Psoas muscle (tissue), 8 donors: Measurements from ENCODE around the gene PRSS33. TPM values are rescaled to one million over a fixed set of nuclear protein-coding genes. Genes with fewer than 3 reads are reported as not detected.

Experiments
- ATAC-seq, 4 donors: fragments of 200-7000 bp; cut with Tn5 transposase; one replicate each; pipeline ENCODE4 v1.9.1; 2020; ENCODE audit warnings: moderate library complexity in 3 of 4, mild to moderate bottlenecking in 2 of 4
- DNase-seq, 2 donors: peaks; one replicate each; pipeline ENCODE4 v3.0.0-alpha.2; 2020
- H3K27ac ChIP-seq: fragments of 200-600 bp; one replicate; pipeline ENCODE4 v1.8.0; 2022
- H3K27me3 ChIP-seq, 3 donors: fragments of 200-600 bp in 1 of 3; one replicate each; pipeline versions ENCODE4 v1.6.1 to v1.8.0; 2013 to 2022; ENCODE audit warnings: low read length in 2 of 3, mild to moderate bottlenecking in 2 of 3, moderate library complexity in 1 of 3; ENCODE audit not compliant: insufficient read depth in 3 of 3
- H3K36me3 ChIP-seq, 2 donors: fragments of 200-600 bp in 1 of 2; one replicate each; pipeline versions ENCODE4 v1.6.1 to v1.8.0; 2013 to 2022; ENCODE audit warnings: low read depth in 1 of 2, mild to moderate bottlenecking in 1 of 2, moderate library complexity in 1 of 2; ENCODE audit not compliant: insufficient read depth in 1 of 2
- H3K4me1 ChIP-seq: fragments of 200-600 bp; one replicate; pipeline ENCODE4 v1.8.0; 2022
- H3K4me3 ChIP-seq: fragments of 200-600 bp; one replicate; pipeline ENCODE4 v1.8.0; 2022; ENCODE audit warnings: mild to moderate bottlenecking
- H3K9me3 ChIP-seq: fragments of 200-600 bp; one replicate; pipeline ENCODE4 v1.8.0; 2022
- WGBS, 3 donors: extraction: QIAGEN DNeasy Blood & Tissue Kit; methylation state at CpG; one replicate each; pipeline versions ENCODE4 v1.1.6 to v1.1.7; 2013; 5-methylcytosine and 5-hydroxymethylcytosine counted together
- intact Hi-C, 2 donors: fragments of 100-400 bp; cut with DNase I; formaldehyde crosslinking; loops; one replicate each; pipeline versions ENCODE4 v1.11.0 to v1.14.2; 2022
- polyA plus RNA-seq, 3 donors: library from polyadenylated mRNA; stranded (reverse); fragments of 200-250 nt; gene quantifications; one replicate each; pipeline ENCODE4 v1.2.3, GENCODE V29; 2013
- total RNA-seq, 4 donors: library from RNA; stranded (reverse); fragmentation: NEBNext Ultra II Directional in 2 of 4; extraction: Animal tissue kit (Norgen Biotek cat#: 25700) in 2 of 4; gene quantifications; one replicate each; pipeline versions ENCODE4 v1.2.1 to v1.2.4, GENCODE V29; 2021 to 2023
- TF ChIP-seq, protein P1 (sequence below): fragments of 200-600 bp; IDR thresholded peaks from one replicate; pipeline ENCODE4 v1.8.0; 2022; ENCODE audit warnings: antibody characterized with exemption
- donor health status: healthy with polysubstance abuse.
- donor health status: DM: no; HTN: no; CAD: no; lungs with moderate emphysema.
- donor health status: Bipolar disorder and iron deficiency.
- donor health status: healthy.
- donor health status: DM: yes; HTN: yes; CAD: no.
- donor health status: DM: no; HTN: no; CAD: no.
- donor health status: DM: no; HTN: no; CAD: no.
- donor health status: DM: yes; HTN: yes; CAD: no.

Gene PRSS33
- total and polyA plus RNA-seq, 7 donors: not detected

DNA sequence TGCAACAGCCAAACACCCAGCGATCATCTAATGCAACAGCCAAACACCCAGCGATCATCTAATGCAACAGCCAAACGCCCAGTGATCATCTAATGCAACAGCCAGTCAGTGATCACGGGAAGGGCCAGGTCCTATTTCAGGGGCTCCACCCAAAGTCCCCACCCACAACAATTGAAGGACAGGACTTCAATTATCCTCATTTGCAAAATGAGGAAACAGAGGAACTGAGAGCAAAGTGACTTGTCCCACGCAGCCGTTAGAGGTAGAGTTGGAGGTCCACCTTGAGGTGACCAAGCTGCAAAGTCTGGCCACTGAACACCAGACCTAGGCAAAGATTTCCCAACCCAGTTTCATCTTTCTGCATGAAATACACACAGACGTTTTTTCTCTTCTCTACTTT, 46.4 kb upstream of the PRSS33 start:
- Histone ChIP-seq H3K9me3 (no peaks in the 10 kb centered on the region), H3K36me3 (no peaks in the 10 kb centered on the region), H3K27me3 (peaks cover 0 to 37% (median 0%) of the 10 kb centered on the region in 3 donors), H3K4me1 (no peaks in the 10 kb centered on the region), H3K4me3 (no peak overlapping the region), H3K27ac (no peak overlapping the region)
- DNase-seq (peak in 1 of 2 donors; percentile 13), ATAC-seq (no peak)
- TF ChIP-seq, protein P1, sequence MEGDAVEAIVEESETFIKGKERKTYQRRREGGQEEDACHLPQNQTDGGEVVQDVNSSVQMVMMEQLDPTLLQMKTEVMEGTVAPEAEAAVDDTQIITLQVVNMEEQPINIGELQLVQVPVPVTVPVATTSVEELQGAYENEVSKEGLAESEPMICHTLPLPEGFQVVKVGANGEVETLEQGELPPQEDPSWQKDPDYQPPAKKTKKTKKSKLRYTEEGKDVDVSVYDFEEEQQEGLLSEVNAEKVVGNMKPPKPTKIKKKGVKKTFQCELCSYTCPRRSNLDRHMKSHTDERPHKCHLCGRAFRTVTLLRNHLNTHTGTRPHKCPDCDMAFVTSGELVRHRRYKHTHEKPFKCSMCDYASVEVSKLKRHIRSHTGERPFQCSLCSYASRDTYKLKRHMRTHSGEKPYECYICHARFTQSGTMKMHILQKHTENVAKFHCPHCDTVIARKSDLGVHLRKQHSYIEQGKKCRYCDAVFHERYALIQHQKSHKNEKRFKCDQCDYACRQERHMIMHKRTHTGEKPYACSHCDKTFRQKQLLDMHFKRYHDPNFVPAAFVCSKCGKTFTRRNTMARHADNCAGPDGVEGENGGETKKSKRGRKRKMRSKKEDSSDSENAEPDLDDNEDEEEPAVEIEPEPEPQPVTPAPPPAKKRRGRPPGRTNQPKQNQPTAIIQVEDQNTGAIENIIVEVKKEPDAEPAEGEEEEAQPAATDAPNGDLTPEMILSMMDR: no peak
- WGBS, 3 donors: 63 to 64% (median 64%) methylated on average over 7 of the region's 7 CpGs
- intact Hi-C loops: no loop called here

DNA sequence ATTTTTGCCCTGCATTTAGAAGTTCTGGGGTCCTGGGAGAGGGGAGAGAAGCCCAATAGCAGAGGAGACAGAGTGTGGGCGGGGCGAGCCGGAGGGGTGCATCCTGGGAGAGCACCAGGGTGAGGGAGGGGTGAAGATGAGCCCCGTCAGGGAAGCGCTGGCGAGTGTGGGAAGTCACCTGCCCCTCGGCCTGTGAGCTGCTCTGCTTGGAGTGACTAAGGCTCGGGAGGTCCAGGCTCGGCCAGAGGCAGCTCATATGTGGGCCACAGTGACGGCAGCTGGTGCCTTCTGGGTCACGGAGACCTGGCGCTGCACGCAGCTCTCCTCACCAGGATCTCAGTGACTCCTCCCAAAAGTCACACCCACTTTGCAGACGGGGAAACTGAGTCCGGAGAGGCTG, 43.8 kb upstream of the PRSS33 start:
- Histone ChIP-seq H3K9me3 (no peaks in the 10 kb centered on the region), H3K27ac (no peak overlapping the region), H3K27me3 (peaks cover 0 to 32% (median 3%) of the 10 kb centered on the region in 3 donors), H3K4me1 (no peaks in the 10 kb centered on the region), H3K36me3 (no peaks in the 10 kb centered on the region), H3K4me3 (no peak overlapping the region)
- TF ChIP-seq, protein P1: no peak
- DNase-seq: peak in 1 of 2 donors; percentile 42
- 66 to 76% (median 68%) methylated on average over 15 of the region's 15 CpGs for WGBS, 3 donors
- no peak for ATAC-seq
- intact Hi-C loops: no loop called here

DNA sequence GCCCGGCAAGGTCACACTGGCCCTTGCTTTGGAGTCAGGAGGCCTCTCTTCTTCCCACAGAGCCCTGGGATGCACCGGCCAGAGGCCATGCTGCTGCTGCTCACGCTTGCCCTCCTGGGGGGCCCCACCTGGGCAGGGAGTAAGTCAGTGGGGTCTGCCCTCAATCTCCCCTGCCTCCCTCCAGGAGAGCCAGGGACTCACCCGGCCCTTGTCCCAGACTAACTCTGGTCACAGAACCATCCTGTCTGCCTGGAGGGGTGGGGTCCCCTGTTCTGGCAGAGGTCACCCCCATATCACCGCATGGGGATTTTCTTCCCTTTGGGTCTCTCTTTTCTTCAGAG, 43.0 kb upstream of the PRSS33 start:
- ATAC-seq (no peak), DNase-seq (no peak)
- TF ChIP-seq, protein P1: no peak
- Histone ChIP-seq H3K27me3 (peaks cover 0 to 32% (median 3%) of the 10 kb centered on the region in 3 donors), H3K36me3 (no peaks in the 10 kb centered on the region), H3K27ac (no peak overlapping the region), H3K4me1 (no peaks in the 10 kb centered on the region), H3K9me3 (no peaks in the 10 kb centered on the region), H3K4me3 (no peak overlapping the region)
- intact Hi-C loops: no loop called here
- 71 to 89% (median 77%) methylated on average over 5 of the region's 5 CpGs for WGBS, 3 donors

DNA sequence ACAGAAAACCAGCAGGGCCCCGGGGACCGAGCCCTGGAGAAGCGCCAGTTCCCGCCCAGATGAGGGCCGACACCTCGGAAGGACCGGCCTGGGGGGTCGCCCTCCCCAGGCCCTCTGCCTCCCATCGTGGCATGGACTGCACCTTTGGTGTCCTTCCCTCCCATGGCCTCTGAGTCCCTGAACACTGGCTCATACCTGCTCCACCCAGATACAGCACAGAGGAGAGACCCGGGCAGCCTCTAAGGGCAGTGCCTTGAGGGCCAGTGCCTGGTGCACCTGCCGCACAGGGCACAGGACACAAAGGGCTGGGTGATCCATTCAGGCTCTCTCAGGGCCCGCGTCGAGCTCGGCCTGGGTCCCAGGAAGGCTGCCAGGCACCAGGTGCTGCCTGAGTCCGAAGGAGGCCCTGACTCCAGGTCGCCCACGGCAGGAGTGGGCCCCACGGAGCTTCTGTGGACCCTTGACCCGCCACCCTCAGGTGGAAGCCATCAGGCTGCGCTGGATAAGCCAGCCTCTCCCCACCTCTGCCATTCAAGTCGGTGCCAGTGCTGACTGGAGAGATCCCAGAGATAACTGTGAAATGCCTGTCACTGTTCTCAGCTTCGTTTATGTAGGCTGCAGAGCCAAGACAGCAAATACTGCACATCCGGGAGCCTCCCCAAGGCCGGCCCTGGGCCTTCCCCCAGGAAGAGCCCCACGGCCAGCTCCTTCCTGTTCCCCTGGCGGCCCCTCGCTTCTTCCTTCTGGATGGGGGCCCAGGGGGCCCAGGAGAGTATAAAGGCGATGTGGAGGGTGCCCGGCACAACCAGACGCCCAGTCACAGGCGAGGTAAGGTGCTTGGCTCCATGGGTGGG, 42.4 kb upstream of the PRSS33 start, which contains the start of gene ZG16B:
ZG16B (plus strand) TSS at position 803 of the 854 bp plus-strand sequence. CDS start 139 bp downstream, outside the sequence.
- ATAC-seq (no peak), DNase-seq (peak in 1 of 2 donors; percentile 48)
- TF ChIP-seq, protein P1: no peak
- WGBS, 3 donors: 65 to 69% (median 68%) methylated on average over 31 to 32 of the region's 32 CpGs
- H3K4me1 ChIP-seq: no peaks in the 10 kb centered on the region
- H3K36me3 ChIP-seq: no peaks in the 10 kb centered on the region
- H3K9me3 ChIP-seq: no peaks in the 10 kb centered on the region
- intact Hi-C loops: no loop called here
- no peak within 1 kb of the TSS for H3K4me3 ChIP-seq
- no peak within 1 kb of the TSS for H3K27ac ChIP-seq
- H3K27me3 ChIP-seq: peaks cover 0 to 32% (median 3%) of the 10 kb centered on the region in 3 donors
